Pancreas (tissue), 10 donors: Measurements from ENCODE around the gene ZBTB42. TPM values are rescaled to one million over a fixed set of nuclear protein-coding genes. Genes with fewer than 3 reads are reported as not detected.
A peak's percentile ranks its signal among the peaks of the same experiment; 100 is the strongest.

Source experiments
- ATAC-seq, 4 donors: fragments of 200-7000 bp; cut with Tn5 transposase; one replicate each; pipeline versions ENCODE4 v1.8.0 to v1.9.1; 2020; ENCODE audit warnings: mild to moderate bottlenecking in 4 of 4, moderate library complexity in 4 of 4
- DNase-seq, 6 donors: peaks; one replicate each; pipeline ENCODE4 v3.0.0-alpha.2; 2020
- FAIRE-seq: peaks from 2 replicates; lab custom pipeline; 2012; peaks lifted over from hg19 to GRCh38; lab: Jason Lieb, UNC
- H3K27ac ChIP-seq, 4 donors: fragments of 200-600 bp; sonication (generic); 1 replicate in 3 of 4; 2 replicates in 1 of 4; pipeline versions ENCODE4 v1.5.0 to v1.8.0; 2020
- H3K27me3 ChIP-seq, 4 donors: fragments of 200-600 bp; one replicate each; pipeline ENCODE4 v1.8.0; 2021
- H3K36me3 ChIP-seq, 3 donors: fragments of 200-600 bp; sonication (generic) in 1 of 3; one replicate each; pipeline versions ENCODE4 v1.5.0 to v1.8.0; 2020 to 2021
- H3K4me1 ChIP-seq, 3 donors: fragments of 200-600 bp; one replicate each; pipeline ENCODE4 v1.8.0; 2021
- H3K4me3 ChIP-seq, 4 donors: fragments of 200-600 bp; sonication (generic) in 2 of 4; one replicate each; pipeline versions ENCODE4 v1.5.0 to v1.8.0; 2020 to 2021
- H3K9me3 ChIP-seq, 4 donors: fragments of 200-600 bp; one replicate each; pipeline ENCODE4 v1.8.0; 2021
- WGBS, 2 donors: extraction: QIAGEN DNeasy Blood & Tissue Kit; methylation state at CpG; one replicate each; pipeline ENCODE4 v1.1.7; 2013; 5-methylcytosine and 5-hydroxymethylcytosine counted together
- intact Hi-C, 3 donors: fragments of 100-400 bp; cut with DNase I; formaldehyde crosslinking; loops; one replicate each; pipeline versions ENCODE4 v1.11.1 to v1.14.2; 2022
- polyA plus RNA-seq, 2 donors: library from polyadenylated mRNA; stranded (reverse); fragments of 200-250 nt; gene quantifications; one replicate each; pipeline ENCODE4 v1.2.3, GENCODE V29; 2013
- total RNA-seq, 6 donors: library from RNA; stranded (reverse); fragmentation: NEBNext Ultra II Directional in 4 of 6; extraction: Animal tissue kit (Norgen Biotek cat#: 25700) in 4 of 6; gene quantifications; one replicate each; pipeline versions ENCODE4 v1.2.1 to v1.2.4, GENCODE V29; 2021 to 2023
- TF ChIP-seq, protein P1 (sequence below), 4 donors: fragments of 200-600 bp; sonication (generic) in 3 of 4; IDR thresholded peaks; one replicate each; pipeline versions ENCODE4 v1.5.0 to v1.8.0; 2021; ENCODE audit warnings: antibody characterized with exemption in 4 of 4
- donor health status: healthy with polysubstance abuse.
- donor health status: DM: no; HTN: no; CAD: no; lungs with moderate emphysema.
- donor health status: DM: no; HTN: no; CAD: no.
- donor health status: control.
- donor health status: control.
- donor health status: Bipolar disorder and iron deficiency.
- donor health status: DM: yes; HTN: yes; CAD: no.
- donor health status: DM: no; HTN: no; CAD: no.
- donor health status: DM: no; HTN: no; CAD: no.
- donor health status: DM: yes; HTN: yes; CAD: no.

ZBTB42 gene
- total and polyA plus RNA-seq, 8 donors, result 4.1 to 10.8 (median 8.3) TPM

DNA sequence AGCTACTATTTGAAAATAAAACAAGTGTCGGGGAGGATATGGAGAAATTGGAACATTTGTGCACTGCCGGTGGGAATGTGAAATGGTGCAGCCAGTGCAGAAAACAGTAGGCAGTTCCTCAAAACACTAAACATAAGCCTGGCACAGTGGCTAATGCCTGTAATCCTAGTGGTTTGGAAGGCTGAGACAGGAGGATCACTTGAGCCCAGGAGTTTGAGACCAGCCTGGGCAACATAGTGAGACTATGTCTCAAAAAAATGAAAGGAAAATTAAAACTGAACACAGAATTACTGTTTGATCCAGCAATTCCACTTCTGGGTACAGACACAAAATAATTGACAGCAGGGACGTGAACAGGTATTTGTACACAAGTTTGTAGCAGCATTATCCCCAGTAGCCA lies 35.4 kb upstream of the ZBTB42 start:
- peaks cover 0 to 7% (median 0%) of the 10 kb centered on the region in 3 donors for H3K4me1 ChIP-seq
- no peak for ATAC-seq
- H3K4me3 ChIP-seq, result no peak overlapping the region
- no peaks in the 10 kb centered on the region for H3K36me3 ChIP-seq
- no peak overlapping the region for H3K27ac ChIP-seq
- TF ChIP-seq, protein P1, sequence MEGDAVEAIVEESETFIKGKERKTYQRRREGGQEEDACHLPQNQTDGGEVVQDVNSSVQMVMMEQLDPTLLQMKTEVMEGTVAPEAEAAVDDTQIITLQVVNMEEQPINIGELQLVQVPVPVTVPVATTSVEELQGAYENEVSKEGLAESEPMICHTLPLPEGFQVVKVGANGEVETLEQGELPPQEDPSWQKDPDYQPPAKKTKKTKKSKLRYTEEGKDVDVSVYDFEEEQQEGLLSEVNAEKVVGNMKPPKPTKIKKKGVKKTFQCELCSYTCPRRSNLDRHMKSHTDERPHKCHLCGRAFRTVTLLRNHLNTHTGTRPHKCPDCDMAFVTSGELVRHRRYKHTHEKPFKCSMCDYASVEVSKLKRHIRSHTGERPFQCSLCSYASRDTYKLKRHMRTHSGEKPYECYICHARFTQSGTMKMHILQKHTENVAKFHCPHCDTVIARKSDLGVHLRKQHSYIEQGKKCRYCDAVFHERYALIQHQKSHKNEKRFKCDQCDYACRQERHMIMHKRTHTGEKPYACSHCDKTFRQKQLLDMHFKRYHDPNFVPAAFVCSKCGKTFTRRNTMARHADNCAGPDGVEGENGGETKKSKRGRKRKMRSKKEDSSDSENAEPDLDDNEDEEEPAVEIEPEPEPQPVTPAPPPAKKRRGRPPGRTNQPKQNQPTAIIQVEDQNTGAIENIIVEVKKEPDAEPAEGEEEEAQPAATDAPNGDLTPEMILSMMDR (IDR thresholded peaks at IDR 0.05), result no peak
- DNase-seq, result no peak
- no peaks in the 10 kb centered on the region for H3K27me3 ChIP-seq
- intact Hi-C loops, result no loop called here
- H3K9me3 ChIP-seq, result no peaks in the 10 kb centered on the region
- no peak for FAIRE-seq
- 92% methylated on average over 3 of the region's 3 CpGs for WGBS, 2 donors

DNA sequence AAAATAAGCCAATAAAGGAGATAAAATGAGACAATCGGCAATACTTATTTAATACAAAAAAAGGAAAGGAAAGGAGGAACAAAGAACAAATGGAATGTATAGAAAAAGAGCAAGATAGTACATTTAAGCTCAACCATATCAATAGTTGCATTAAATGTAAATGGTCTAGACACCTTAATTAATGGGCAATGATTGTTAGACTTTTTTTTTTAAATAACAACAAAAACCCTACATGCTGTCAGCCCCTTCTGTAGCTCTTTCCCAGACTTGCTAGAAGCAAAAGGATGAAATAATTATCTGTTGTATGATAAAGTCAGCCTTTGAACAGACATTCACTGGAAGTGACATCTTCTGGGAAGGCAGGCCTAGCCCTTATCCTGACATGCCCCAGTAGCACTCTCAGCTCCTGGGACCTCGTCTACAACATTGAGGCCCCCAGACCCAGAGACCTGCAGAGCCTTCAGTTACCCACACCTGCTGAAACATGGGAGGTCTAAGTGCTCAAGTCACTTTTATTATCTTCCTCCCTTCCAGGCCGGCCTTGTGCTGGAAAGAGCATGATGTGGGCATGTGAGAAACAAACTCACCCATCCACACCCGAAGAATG lies 34.5 kb upstream of the ZBTB42 start:
- no peak for FAIRE-seq

DNA sequence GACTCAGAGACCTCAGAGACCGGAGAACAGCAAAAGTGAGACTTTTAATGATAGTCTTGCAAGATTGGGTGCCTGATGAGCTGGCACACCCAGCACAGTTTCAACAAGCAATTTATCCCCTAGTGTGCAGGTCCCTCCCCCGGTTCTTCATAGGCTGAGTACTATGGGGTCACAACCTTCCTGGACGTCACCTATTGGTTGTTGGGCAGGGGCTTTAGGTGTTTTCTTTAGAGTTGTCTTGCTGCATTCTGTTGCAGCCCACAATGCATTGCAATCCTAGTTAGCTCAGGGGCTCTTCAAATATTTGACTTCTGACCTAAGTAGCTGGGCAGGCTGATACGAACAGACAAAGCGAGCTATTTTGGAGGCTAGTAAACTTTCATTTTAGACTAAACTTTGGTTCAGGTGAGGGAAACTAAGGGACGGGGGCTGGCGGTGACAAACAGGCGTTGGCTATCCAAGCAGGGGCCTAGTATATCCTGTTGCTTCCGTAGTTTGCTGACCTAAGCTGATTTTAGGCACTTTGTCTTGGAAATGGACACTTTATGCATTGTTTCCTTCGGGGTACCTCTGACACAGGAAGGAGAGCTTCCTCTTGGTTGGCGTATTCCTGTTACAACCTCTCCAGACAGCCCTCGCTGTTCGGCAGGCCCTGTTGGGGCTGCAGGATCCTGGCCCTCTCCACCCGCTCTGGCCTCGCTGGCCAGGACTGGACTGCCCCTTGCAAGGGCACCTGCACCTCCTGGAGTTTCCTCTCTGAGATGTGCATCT lies 33.9 kb upstream of the ZBTB42 start:
- intact Hi-C loops, result no loop called here
- DNase-seq, result peak in 1 of 6 donors; percentile 40
- TF ChIP-seq, protein P1 (IDR thresholded peaks at IDR 0.05), result no peak
- no peak for ATAC-seq
- no peak for FAIRE-seq
- no peaks in the 10 kb centered on the region for H3K27me3 ChIP-seq
- H3K9me3 ChIP-seq, result no peaks in the 10 kb centered on the region
- peaks cover 0 to 7% (median 0%) of the 10 kb centered on the region in 3 donors for H3K4me1 ChIP-seq
- H3K27ac ChIP-seq, result no peak overlapping the region
- no peak overlapping the region for H3K4me3 ChIP-seq
- no peaks in the 10 kb centered on the region for H3K36me3 ChIP-seq
- WGBS, 2 donors, result 84 to 87% methylated on average over 15 of the region's 15 CpGs

More for the DNA sequence above, 34.5 kb upstream of the ZBTB42 start:
- no peak overlapping the region for H3K4me3 ChIP-seq
- DNase-seq, result peak in 1 of 6 donors; percentile 8
- ATAC-seq, result no peak
- H3K4me1 ChIP-seq, result peaks cover 0 to 7% (median 0%) of the 10 kb centered on the region in 3 donors
- TF ChIP-seq, protein P1 (IDR thresholded peaks at IDR 0.05), result no peak
- 97% methylated on average over 4 of the region's 4 CpGs for WGBS, 2 donors
- no peaks in the 10 kb centered on the region for H3K36me3 ChIP-seq
- H3K27ac ChIP-seq, result no peak overlapping the region
- intact Hi-C loops, result no loop called here
- no peaks in the 10 kb centered on the region for H3K9me3 ChIP-seq
- H3K27me3 ChIP-seq, result no peaks in the 10 kb centered on the region

DNA sequence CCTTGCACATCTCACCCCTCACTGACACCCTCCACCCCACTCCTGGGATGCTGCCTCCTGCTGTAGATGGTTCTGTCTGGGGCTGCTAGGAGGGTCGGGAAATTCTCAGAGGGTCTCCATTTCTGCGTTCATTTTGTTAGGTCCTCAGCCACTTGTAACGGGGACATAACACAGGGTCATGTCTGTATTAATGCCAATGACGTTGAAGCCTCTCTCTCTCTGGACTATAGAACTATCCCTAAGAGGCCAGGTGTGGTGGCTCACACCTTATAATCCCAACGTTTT lies 33.3 kb upstream of the ZBTB42 start:
- no peaks in the 10 kb centered on the region for H3K27me3 ChIP-seq
- H3K4me1 ChIP-seq, result peaks cover 0 to 7% (median 0%) of the 10 kb centered on the region in 3 donors
- H3K36me3 ChIP-seq, result peaks cover 0 to 4% (median 0%) of the 10 kb centered on the region in 3 donors
- H3K27ac ChIP-seq, result no peak overlapping the region
- TF ChIP-seq, protein P1 (IDR thresholded peaks at IDR 0.05), result no peak
- WGBS, 2 donors, result 71 to 75% methylated on average over 5 of the region's 5 CpGs
- intact Hi-C loops, result no loop called here
- no peak for ATAC-seq
- DNase-seq, result no peak
- no peak for FAIRE-seq
- no peak overlapping the region for H3K4me3 ChIP-seq
- no peaks in the 10 kb centered on the region for H3K9me3 ChIP-seq
